Stimulated activated CD4-positive, alpha-beta T cell treated with anti-CD3 and anti-CD28 coated beads, TNF-alpha, amount 100 ng/mL, for 1 hour (primary cell): ENCODE results near the gene TEAD3.

ENCODE experiments used
- DNase-seq, 3 donors: peaks; one replicate each; pipeline ENCODE4 v3.0.0-alpha.2; 2020; ENCODE audit warnings: low read depth in 3 of 3, low spot score in 1 of 3

The TEAD3 gene

DNA sequence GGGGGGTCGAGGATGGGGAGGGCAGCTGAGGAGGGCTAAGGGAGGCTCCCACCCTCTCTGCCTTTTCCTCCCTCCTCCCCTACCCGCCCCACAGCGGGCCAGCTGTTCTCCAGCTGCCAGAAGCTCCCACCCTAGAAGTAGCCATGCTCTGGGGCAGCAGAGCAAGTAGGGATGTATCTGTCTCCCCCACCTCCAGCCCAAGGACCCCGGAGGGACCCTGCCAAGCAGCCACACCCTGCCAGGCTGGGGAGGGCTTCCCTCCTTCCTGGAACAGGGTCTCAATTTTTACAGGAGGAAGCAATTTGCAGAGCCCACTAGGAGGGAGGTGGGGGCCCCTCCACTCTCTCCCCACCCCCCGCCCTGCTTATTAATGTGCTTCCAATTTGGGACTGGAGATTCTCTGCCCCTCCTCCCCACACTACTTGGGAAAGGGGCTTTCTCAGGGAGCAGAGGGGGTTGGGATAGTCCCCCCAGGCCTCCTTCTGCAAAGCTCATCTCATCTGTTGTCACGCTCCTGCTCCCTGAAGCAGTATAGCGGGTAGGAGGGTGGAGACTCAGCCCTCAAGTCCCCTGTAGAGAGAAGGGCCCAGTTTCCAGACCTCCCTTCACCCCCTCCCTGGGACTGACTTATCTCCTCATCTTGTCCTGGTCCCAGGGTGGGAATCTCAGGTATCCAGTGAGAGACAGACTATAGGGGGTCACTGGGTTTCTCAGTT, 4.5 kb downstream of the TEAD3 start:
- DNase-seq: no peak

- no peak for DNase-seq
These were observed 5.2 kb downstream of the TEAD3 start for GRCh38 chr6:35491558-35492257.

- no peak for DNase-seq
These were observed 5.9 kb downstream of the TEAD3 start for GRCh38 chr6:35490821-35491557.

- no peak for DNase-seq
These were observed 6.7 kb downstream of the TEAD3 start for GRCh38 chr6:35489995-35490791.

DNA sequence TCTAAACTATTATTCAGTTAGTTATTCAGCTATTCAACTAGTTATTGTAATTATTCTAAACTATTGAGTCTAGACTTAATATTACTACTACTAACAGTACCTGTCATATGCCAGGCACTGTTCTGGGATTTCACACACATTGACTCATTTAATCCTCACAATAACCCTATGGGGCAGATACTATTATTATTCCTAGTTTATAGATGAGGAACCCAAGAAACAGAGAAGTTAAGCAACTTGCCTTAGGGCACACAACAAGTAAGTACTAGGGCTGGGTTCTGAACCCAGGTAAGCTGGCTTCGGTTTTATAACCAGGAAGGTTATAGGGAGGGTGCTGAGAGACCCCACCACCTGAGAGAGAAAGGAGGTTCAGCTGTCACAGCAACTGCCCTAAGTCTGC, 7.8 kb downstream of the TEAD3 start:
- DNase-seq: no peak

- no peak for DNase-seq
These were observed 8.4 kb downstream of the TEAD3 start for GRCh38 chr6:35488517-35488862.

DNA sequence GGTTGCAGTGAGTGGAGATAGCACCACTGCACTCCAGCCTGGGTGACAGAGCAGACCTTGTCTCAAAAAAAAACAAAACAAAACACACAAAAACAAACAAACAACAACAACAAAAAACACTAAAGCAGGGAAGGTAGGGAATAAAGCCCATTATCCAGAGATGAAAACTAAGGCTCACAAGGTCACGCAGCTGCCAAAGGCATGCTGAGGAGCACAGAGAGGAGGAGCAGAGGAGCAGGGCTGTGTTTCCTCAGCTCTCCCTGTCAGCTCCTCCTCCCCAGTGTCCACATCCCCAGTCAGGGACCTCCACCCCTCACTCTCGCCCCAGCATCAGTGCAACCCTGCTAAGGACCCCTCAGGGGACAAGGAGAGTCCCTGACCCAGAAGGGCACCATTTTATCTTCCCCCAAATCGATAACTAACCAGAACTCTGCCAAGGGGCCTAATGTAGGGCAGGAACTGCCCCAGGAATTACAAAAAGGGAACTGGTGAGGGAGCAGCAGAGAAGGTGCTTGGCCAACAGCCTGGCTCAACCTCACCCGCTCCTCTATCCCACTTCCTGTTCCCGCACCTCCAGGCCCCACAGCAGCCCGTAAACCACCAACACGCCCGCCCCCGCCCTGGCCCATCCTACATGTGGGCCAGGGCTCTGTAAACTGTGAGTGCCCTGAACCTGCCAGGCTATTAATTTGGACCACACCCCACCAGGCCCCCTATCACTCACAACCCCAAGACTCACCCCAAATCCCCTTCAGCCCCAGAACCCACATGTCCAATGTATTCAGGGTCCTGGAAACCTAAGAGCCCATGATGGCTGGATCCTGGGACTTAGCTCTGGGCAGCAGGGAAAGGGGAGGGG, 9.0 kb downstream of the TEAD3 start:
- no peak for DNase-seq

- DNase-seq: no peak
These were observed 10.6 kb downstream of the TEAD3 start for GRCh38 chr6:35486005-35486925.

DNA sequence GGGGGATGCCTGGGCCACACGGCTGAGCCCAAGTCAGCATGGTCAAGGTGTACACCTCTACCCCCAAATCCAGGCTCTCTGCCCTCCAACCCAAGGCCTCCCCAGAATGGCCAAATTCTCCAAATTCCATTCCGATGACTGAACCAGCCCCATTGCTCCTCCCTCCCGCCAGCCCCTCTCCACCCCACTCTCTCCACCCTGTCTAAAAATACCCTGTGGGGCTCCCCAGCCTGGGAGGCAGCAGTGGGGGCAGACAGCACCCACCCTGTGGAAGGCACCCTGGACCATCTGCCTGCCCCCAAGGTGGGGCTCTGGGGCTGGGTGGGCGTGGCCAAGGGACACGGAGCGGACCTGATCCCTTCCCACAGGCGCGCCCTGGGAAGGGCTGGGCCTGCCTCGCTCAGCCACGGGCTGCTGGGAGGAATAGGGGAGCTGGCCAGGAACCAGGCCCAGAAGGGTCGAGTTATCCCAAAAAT, 11.4 kb downstream of the TEAD3 start:
- DNase-seq: no peak

- DNase-seq: no peak
These were observed 11.9 kb downstream of the TEAD3 start for GRCh38 chr6:35484921-35485392.

GRCh38 chr6:35483893-35484645, 12.8 kb downstream of the TEAD3 start:
- no peak for DNase-seq

DNA sequence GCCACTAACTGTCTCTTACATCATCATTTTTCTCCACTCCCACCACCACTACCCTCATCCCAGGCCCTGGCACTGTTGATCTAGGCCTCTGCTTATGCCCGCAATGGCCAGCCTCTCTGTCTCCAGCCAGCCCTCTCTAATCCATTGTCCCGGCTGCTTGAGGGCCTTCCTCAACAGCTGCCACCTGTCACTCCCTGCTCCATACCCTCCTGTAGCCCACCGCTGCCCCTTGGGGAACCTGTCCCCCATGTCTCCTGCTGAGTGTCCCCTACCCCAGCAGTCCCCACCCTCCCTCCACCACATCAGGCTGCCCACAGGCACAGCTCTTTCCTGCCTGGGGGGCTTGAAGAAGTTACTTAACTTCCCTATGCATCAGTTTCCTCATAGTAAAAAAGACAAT, 13.4 kb downstream of the TEAD3 start:
- DNase-seq: no peak

DNA sequence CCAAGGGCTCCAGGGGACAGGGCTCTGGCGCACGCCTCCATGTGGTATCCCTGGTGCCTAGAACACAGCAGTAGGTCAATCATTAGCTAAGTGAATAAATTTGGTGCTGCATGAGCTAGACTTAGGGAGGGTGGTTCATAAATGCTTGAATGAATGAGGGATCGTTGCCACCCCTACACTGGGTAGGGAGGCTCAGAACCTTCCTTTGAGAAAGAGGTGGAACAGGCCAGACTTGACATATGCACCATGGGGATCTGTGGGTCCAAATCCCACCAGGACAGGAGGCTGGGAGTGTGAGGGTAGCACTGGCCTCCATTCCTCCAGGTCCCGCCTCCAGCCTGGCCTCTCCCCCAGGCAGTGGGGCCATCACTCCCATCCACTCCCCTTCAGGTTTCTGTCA, 13.8 kb downstream of the TEAD3 start:
- DNase-seq: no peak

- DNase-seq: no peak
These were observed 15.7 kb downstream of the TEAD3 start for GRCh38 chr6:35481226-35481625.

GRCh38 chr6:35480176-35480575, 16.7 kb downstream of the TEAD3 start:
- no peak for DNase-seq

GRCh38 chr6:35478259-35478658, 18.6 kb downstream of the TEAD3 start:
- DNase-seq: no peak

GRCh38 chr6:35477551-35478179, 19.2 kb downstream of the TEAD3 start:
- no peak for DNase-seq

GRCh38 chr6:35477028-35477427, 19.9 kb downstream of the TEAD3 start:
- no peak for DNase-seq
